CD1c-positive myeloid dendritic cell (primary cell): ENCODE results near the gene TNFSF13B.

Source experiments
- DNase-seq: peaks from one replicate; pipeline ENCODE4 v3.0.0-alpha.2; 2016; ENCODE audit errors: extremely low spot score

TNFSF13B gene

DNA sequence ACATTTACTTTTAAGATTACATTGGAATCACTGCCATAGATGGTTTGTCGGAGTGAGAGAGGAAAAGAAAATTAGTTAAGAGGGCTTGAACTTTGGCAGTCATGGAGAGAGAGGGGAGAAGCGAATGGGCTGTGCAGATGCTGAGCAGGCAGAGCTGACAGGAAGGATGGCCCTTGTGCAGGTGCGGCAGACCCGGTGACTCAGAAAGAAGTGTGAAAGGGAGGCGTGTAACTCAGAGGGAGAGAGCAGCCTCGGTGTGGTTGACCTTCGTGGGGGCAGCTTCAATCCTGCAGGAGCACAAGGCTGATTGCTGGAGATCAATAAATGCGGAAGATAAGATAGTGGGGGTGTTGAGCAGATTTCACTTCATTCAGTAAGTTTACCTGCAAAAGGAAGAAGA lies 76.9 kb downstream of the TNFSF13B start:
- DNase-seq: no peak

DNA sequence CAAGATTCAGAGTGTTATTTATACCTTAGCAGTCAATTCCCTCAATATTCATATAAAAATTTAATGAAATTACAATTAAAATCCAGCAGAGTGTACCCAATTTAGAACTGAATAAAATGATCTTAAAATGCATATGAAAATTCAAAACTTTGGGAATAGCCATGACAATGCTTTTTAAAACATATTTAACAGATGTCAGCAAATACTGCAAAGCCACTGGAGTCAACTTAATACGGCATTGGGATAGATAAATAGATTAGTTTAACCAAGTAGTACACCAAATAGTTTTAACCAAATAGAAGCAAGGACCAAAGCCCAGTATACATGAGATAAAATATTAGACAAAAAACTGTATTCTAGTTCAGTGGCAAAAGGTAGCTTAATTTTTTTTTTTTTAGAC lies 79.8 kb downstream of the TNFSF13B start:
- DNase-seq: no peak

DNA sequence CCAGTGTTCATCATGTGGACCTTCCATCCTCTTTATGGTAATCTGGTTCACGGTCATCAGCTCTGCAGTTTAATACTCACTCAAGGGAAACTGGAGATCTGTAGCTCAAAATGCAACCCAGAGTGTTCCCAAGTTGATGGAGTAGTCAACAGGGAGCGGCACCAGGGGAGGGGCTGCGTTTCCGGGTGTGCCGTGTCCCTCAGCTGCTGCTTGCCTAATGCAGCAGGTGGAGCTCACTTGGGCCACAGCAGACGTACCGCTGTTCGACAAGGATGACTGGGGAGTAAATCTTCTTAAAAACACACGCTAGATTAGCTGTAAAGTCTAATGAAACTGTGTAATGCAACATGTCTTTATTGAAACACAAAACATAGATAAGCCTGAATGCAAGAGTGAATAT lies 81.1 kb downstream of the TNFSF13B start:
- DNase-seq: no peak

DNA sequence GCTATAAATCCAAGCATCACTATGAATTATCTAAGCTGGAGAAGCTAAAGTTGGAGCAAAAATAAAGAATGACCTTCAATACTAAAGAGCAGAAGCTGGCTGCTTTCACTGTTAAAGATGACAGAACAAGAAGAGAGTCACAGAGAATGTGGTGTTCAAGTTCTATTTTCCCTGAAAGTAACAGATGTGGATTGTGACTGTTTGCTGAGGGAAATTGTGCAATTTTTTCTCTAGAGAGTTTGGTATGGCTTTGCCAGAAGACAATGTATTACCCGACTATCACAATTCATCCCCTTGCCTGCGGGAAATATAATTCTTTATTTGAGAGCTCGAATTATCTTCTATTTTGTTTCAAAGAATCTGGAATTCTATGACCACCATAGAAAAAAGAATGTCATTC lies 83.1 kb downstream of the TNFSF13B start:
- DNase-seq: peak; percentile 9

DNA sequence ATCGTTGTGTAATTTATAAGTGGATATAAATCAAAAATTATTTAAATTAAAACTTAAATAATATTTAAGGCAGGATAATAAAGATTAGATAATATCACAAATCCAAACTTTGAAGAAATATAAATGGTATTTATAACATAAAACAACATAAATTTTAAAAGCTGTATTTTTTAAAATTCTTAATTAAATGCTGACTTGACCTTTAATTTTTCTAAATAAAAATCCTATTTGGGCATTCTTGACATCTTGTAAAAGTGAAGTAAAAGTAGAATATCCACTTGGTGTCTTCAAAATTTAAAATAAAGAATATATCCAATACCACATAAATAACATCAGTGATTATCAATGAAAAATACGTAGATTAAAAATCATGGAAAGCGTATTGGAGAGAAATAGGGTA lies 87.7 kb downstream of the TNFSF13B start:
- DNase-seq: no peak
